GM12878 (cell line): ENCODE measurements around the gene MCF2L2. TPM values are rescaled to one million over a fixed set of nuclear protein-coding genes. Genes with fewer than 3 reads are reported as not detected.

Source experiments
- ATAC-seq: fragments of 200-7000 bp; cut with Tn5 transposase; 3 replicates; pipeline ENCODE4 v1.9.1; 2020; ENCODE audit warnings: mild to moderate bottlenecking, moderate library complexity
- BruUV-seq: library from RNA; stranded (reverse); fragments of 400-500 nt; replicated peaks from 2 replicates; lab custom pipeline; 2021; lab: Mats Ljungman, UMichigan
- CTCF ChIA-PET: fragments of 300-600 bp; sonication (Branson Sonifier 250); formaldehyde crosslinking; extraction: SDS; loops from one replicate; lab custom pipeline; 2021; ENCODE audit warnings: inconsistent platforms; lab: Yijun Ruan, JAX
- POLR2A ChIA-PET: fragments of 350-600 bp; formaldehyde crosslinking; extraction: SDS; loops from one replicate; lab custom pipeline; 2021; ENCODE audit warnings: inconsistent platforms; lab: Charles Lee
- RAD21 ChIA-PET: fragments of 300-600 bp; sonication (Branson Sonifier 250); formaldehyde crosslinking; loops from one replicate; lab custom pipeline; 2023; ENCODE audit warnings: antibody characterized with exemption; ENCODE audit not compliant: unreplicated experiment; lab: Charles Lee
- SMC1A ChIA-PET: fragments of 300-600 bp; sonication (Branson Sonifier 250); formaldehyde crosslinking; loops from one replicate; lab custom pipeline; 2023; ENCODE audit not compliant: unreplicated experiment, uncharacterized antibody; lab: Charles Lee
- DNase-seq: peaks from one replicate; pipeline ENCODE4 v3.0.0-alpha.2; 2011; ENCODE audit warnings: low read depth, low spot score
- FAIRE-seq: peaks from 3 replicates; lab custom pipeline; 2011; peaks lifted over from hg19 to GRCh38; lab: Jason Lieb, UNC
- H2AFZ ChIP-seq: 2 replicates; pipeline ENCODE4 v1.6.0; 2011; ENCODE audit warnings: low read depth, low read length, control low read depth; ENCODE audit not compliant: control insufficient read depth
- H3K27ac ChIP-seq: 2 replicates; pipeline ENCODE4 v1.5.1; 2011; ENCODE audit warnings: control low read depth; ENCODE audit not compliant: control insufficient read depth, insufficient read depth
- H3K27me3 ChIP-seq, 2 experiments: replicated peaks in 1 of 2; 2 replicates each; pipeline versions ENCODE4 v1.6.0 to v1.6.1; 2011; ENCODE audit warnings: low read length in 1 of 2; ENCODE audit not compliant: control insufficient read depth in 2 of 2, insufficient read depth in 2 of 2
- H3K36me3 ChIP-seq, 2 experiments: 2 replicates each; pipeline ENCODE4 v1.5.1; 2011; ENCODE audit warnings: low read length in 1 of 2; ENCODE audit not compliant: control insufficient read depth in 2 of 2, insufficient read depth in 2 of 2
- H3K4me1 ChIP-seq: 2 replicates; pipeline ENCODE4 v1.6.1; 2011; ENCODE audit warnings: mild to moderate bottlenecking, low read length, moderate library complexity, mixed read lengths; ENCODE audit not compliant: control insufficient read depth, insufficient read depth
- H3K4me2 ChIP-seq: 2 replicates; pipeline ENCODE4 v1.6.0; 2011; ENCODE audit warnings: control low read depth; ENCODE audit not compliant: control insufficient read depth, insufficient read depth
- H3K4me3 ChIP-seq: fragments of 200-600 bp; sonication (generic); 2 replicates; pipeline ENCODE4 v1.5.1; 2016
- H3K79me2 ChIP-seq: 2 replicates; pipeline ENCODE4 v1.6.0; 2011; ENCODE audit warnings: low read length; ENCODE audit not compliant: control insufficient read depth, insufficient read depth
- H3K9ac ChIP-seq: 2 replicates; pipeline ENCODE4 v1.8.0; 2011; ENCODE audit warnings: low read length, control low read depth, mixed read lengths; ENCODE audit not compliant: control insufficient read depth, insufficient read depth
- H3K9me3 ChIP-seq: replicated peaks from 3 replicates; pipeline ENCODE4 v1.5.1; 2011; ENCODE audit warnings: mild to moderate bottlenecking, low read length; ENCODE audit not compliant: control insufficient read depth, insufficient read depth
- H4K20me1 ChIP-seq: 2 replicates; pipeline ENCODE4 v1.6.0; 2011; ENCODE audit not compliant: control insufficient read depth, insufficient read depth
- BCL3 ChIP-seq: IDR thresholded peaks from 2 replicates; pipeline ENCODE4 v1.6.1; 2011; ENCODE audit warnings: borderline replicate concordance, low read depth, mild to moderate bottlenecking, moderate library complexity, low read length; ENCODE audit not compliant: insufficient read depth, poor library complexity, severe bottlenecking
- CTCF ChIP-seq, 3 experiments: IDR thresholded peaks in 2 of 3; conservative IDR thresholded peaks in 1 of 3; 2 replicates each; pipeline ENCODE4 v1.5.1; 2011; ENCODE audit warnings: low read depth in 3 of 3, low read length in 3 of 3, mild to moderate bottlenecking in 3 of 3, control low read depth in 2 of 3, moderate library complexity in 2 of 3, inconsistent platforms in 1 of 3, mixed read lengths in 1 of 3; ENCODE audit not compliant: control insufficient read depth in 2 of 3, insufficient read depth in 1 of 3; ENCODE audit errors: extremely low read depth in 1 of 3
- FOXK2 ChIP-seq: fragments of 450-650 bp; IDR thresholded peaks from 2 replicates; pipeline ENCODE4 v1.6.1; 2017; ENCODE audit warnings: mild to moderate bottlenecking, moderate library complexity
- HDAC2 ChIP-seq: fragments of 200-600 bp; sonication (generic); IDR thresholded peaks from 2 replicates; pipeline ENCODE4 v1.6.1; 2017
- HDGF ChIP-seq: fragments of 450-650 bp; IDR thresholded peaks from 2 replicates; pipeline ENCODE4 v1.6.1; 2016; ENCODE audit warnings: antibody characterized with exemption
- NR2C1 ChIP-seq: fragments of 450-650 bp; IDR thresholded peaks from 2 replicates; pipeline ENCODE4 v1.6.1; 2017; ENCODE audit warnings: antibody characterized with exemption, mild to moderate bottlenecking, moderate library complexity
- SUZ12 ChIP-seq: fragments of 200-600 bp; sonication (generic); IDR thresholded peaks from one replicate; pipeline ENCODE4 v1.6.1; 2018; ENCODE audit warnings: antibody characterized with exemption, mild to moderate bottlenecking; ENCODE audit not compliant: unreplicated experiment
- YBX1 ChIP-seq: fragments of 450-650 bp; IDR thresholded peaks from 2 replicates; pipeline ENCODE4 v1.6.1; 2016; ENCODE audit warnings: antibody characterized with exemption
- ZNF24 ChIP-seq: fragments of 450-650 bp; IDR thresholded peaks from 2 replicates; pipeline ENCODE4 v1.6.1; 2017; ENCODE audit warnings: antibody characterized with exemption, mild to moderate bottlenecking
- WGBS: methylation state at CpG from one replicate; pipeline ENCODE4 v1.1.6; 2016; ENCODE audit warnings: low lambda C conversion rate; ENCODE audit not compliant: insufficient replicate concordance, insufficient coverage; ENCODE audit errors: missing lambda C conversion rate; 5-methylcytosine and 5-hydroxymethylcytosine counted together
- in situ Hi-C: fragments of 300-500 bp; cut with MboI; formaldehyde crosslinking; loops from 9 replicates; pipeline ENCODE4 v1.14.3; 2018; ENCODE audit warnings: mixed read lengths
- intact Hi-C: fragments of 100-400 bp; cut with micrococcal nuclease; formaldehyde crosslinking; loops from one replicate; pipeline ENCODE4 v1.14.2; 2022; ENCODE audit not compliant: unreplicated experiment
- polyA plus RNA-seq, 11 experiments: library from polyadenylated mRNA; depleted of rRNA in 4 of 11; unstranded in 6 of 11; stranded (reverse) in 5 of 11; fragments of >200 nt; fragmentation: Nextera tagmentation in 4 of 11; fragmentation: Illumina TruSeq in 1 of 11; extraction: Ambion mirVana in 4 of 11; extraction: Trizol in 1 of 11; gene quantifications; 1 replicate in 1 of 11; 2 replicates in 10 of 11; pipeline versions ENCODE4 v1.2.1 to v1.2.3, GENCODE V29; 2011 to 2016; ENCODE audit warnings: inconsistent platforms in 2 of 11, missing spikeins in 2 of 11, low read depth in 1 of 11
- total RNA-seq, 4 experiments: library from RNA; depleted of rRNA in 3 of 4; stranded (reverse); fragments of >200 nt in 3 of 4; fragmentation: Illumina TruSeq in 1 of 4; extraction: Trizol in 1 of 4; gene quantifications; 2 replicates each; pipeline versions ENCODE4 v1.2.1 to v1.2.3, GENCODE V29; 2013 to 2021

MCF2L2 gene
- total and polyA plus RNA-seq, 10 of the 15 experiments (the other 5 are each of a cell fraction or from before 2014, with no cell fraction given): 0.37 to 2.8 (median 1.4) TPM

- POLR2A ChIA-PET: no interaction called here
- no peaks in the 10 kb centered on the region for H3K9me3 ChIP-seq
- H3K27ac ChIP-seq: no peak overlapping the region
- TF ChIP-seq SUZ12 (no peak), NR2C1 (no peak), CTCF (IDR thresholded peaks at IDR 0.05 in 2 of 3, conservative IDR thresholded peaks at IDR 0.05 in 1 of 3; ENCODE audit: control insufficient read depth in 2 of 3, extremely low read depth in 1 of 3, insufficient read depth in 1 of 3, low read depth in 3 of 3, low read length in 3 of 3) (no peak), YBX1 (no peak), FOXK2 (no peak), ZNF24 (no peak), BCL3 (no peak), HDGF (no peak), HDAC2 (no peak)
- TF ChIP-seq, all 136 proteins: peak for 0
- no peak for FAIRE-seq
- DNase-seq: no peak
- Histone ChIP-seq H3K4me2 (no peak overlapping the region), H3K4me1 (no peaks in the 10 kb centered on the region), H4K20me1 (no peaks in the 10 kb centered on the region), H3K27me3 (no peaks in the 10 kb centered on the region; a peak in 1 of 4 replicates), H3K79me2 (no peaks in the 10 kb centered on the region), H3K36me3 (no peaks in the 10 kb centered on the region), H2AFZ (no peak overlapping the region), H3K9ac (no peak overlapping the region), H3K4me3 (no peak overlapping the region)
- in situ Hi-C loops: no loop called here
- SMC1A ChIA-PET: interaction anchor here (0.9 to 1.1 kb wide), 2 partner anchors 15 to 180 kb away, joined by 3 read pairs; no protein-coding TSS in a partner anchor
- ATAC-seq: no peak
- no TSS peak for BruUV-seq
- RAD21 ChIA-PET: no interaction called here
- CTCF ChIA-PET: interaction anchor here (2.9 kb wide), 1 partner anchor 15 kb away, joined by 17 read pairs; no protein-coding TSS in a partner anchor
- WGBS: 61% methylated on average over 13 of the region's 13 CpGs
- intact Hi-C loops: no loop called here
Measured at GRCh38 chr3:183400352-183400751, 28.1 kb downstream of the MCF2L2 start.
